ENCODE results near the gene PDK1. TPM values are rescaled to one million over a fixed set of nuclear protein-coding genes. Genes with fewer than 3 reads are reported as not detected.

PDK1 gene
- total RNA-seq, 1 donor from 2014 or later, result 65.2 TPM

DNA sequence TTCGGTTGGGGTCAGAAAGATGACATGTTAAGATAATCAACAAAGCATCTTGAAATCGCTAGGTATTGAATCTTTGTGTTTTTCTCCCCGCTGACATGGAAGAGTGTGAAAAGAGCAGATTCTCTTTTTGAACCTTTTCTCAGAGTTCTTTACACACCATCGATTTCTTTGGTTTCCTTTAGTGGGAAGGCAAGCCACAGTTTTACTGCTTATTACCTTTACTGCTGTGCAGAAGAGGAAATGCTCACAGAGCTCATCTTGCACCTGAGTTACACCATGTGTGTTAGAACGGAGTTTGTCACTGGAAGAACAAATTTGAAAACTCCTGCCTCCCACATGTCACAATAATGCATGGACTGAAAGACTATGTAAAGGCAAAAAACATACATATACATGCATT, 45.3 kb upstream of the PDK1 start:
- Histone ChIP-seq H3K4me3 (no peak overlapping the region), H3K9me3 (ENCODE audit: low read depth) (peaks cover 4% of the 10 kb centered on the region), H3K9ac (no peak overlapping the region), H3K4me1 (no peaks in the 10 kb centered on the region), H4K20me1 (ENCODE audit: low read depth) (no peaks in the 10 kb centered on the region), H3F3A (ENCODE audit: low read depth) (peaks cover 6% of the 10 kb centered on the region), H3K4me2 (no peak overlapping the region), H2AFZ (replicated peaks) (no peak overlapping the region), H3K27ac (no peak overlapping the region), H3K27me3 (no peaks in the 10 kb centered on the region), H3K79me2 (ENCODE audit: low read depth) (no peaks in the 10 kb centered on the region), H3K36me3 (no peaks in the 10 kb centered on the region)
- DNase-seq (ENCODE audit: low spot score), result no peak
- TF ChIP-seq, protein P1, sequence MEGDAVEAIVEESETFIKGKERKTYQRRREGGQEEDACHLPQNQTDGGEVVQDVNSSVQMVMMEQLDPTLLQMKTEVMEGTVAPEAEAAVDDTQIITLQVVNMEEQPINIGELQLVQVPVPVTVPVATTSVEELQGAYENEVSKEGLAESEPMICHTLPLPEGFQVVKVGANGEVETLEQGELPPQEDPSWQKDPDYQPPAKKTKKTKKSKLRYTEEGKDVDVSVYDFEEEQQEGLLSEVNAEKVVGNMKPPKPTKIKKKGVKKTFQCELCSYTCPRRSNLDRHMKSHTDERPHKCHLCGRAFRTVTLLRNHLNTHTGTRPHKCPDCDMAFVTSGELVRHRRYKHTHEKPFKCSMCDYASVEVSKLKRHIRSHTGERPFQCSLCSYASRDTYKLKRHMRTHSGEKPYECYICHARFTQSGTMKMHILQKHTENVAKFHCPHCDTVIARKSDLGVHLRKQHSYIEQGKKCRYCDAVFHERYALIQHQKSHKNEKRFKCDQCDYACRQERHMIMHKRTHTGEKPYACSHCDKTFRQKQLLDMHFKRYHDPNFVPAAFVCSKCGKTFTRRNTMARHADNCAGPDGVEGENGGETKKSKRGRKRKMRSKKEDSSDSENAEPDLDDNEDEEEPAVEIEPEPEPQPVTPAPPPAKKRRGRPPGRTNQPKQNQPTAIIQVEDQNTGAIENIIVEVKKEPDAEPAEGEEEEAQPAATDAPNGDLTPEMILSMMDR (IDR thresholded peaks at IDR 0.05), result no peak
- TF ChIP-seq EZH2phosphoT487 (IDR thresholded peaks at IDR 0.05) (no peak), EZH2 (IDR thresholded peaks at IDR 0.05) (no peak)
- Mint-ChIP-seq H3K4me1 (no peaks in the 10 kb centered on the region), H3K36me3 (peaks cover 16% of the 10 kb centered on the region), H3K27ac (no peak overlapping the region), H3K27me3 (ENCODE audit: insufficient read depth, low read depth) (peaks cover 4% of the 10 kb centered on the region), H3K4me3 (no peak overlapping the region), H3K9me3 (peaks cover 29% of the 10 kb centered on the region)

GRCh38 chr2:172512810-172513523, 42.9 kb upstream of the PDK1 start:
- H3K4me3 Mint-ChIP-seq, result no peak overlapping the region
- Histone ChIP-seq H2AFZ (replicated peaks) (no peak overlapping the region), H3K9me3 (ENCODE audit: low read depth) (peaks cover 4% of the 10 kb centered on the region), H3K27me3 (no peaks in the 10 kb centered on the region), H3K79me2 (ENCODE audit: low read depth) (no peaks in the 10 kb centered on the region), H3F3A (ENCODE audit: low read depth) (peaks cover under 1% of the 10 kb centered on the region), H3K36me3 (no peaks in the 10 kb centered on the region), H4K20me1 (ENCODE audit: low read depth) (no peaks in the 10 kb centered on the region), H3K4me1 (no peaks in the 10 kb centered on the region), H3K9ac (no peak overlapping the region), H3K4me3 (no peak overlapping the region), H3K27ac (no peak overlapping the region), H3K4me2 (no peak overlapping the region)
- no peak for DNase-seq (ENCODE audit: low spot score)
- no peak overlapping the region for H3K27ac Mint-ChIP-seq
- peaks cover 29% of the 10 kb centered on the region for H3K9me3 Mint-ChIP-seq
- no peaks in the 10 kb centered on the region for H3K4me1 Mint-ChIP-seq
- H3K27me3 Mint-ChIP-seq (ENCODE audit: insufficient read depth, low read depth), result peaks cover 5% of the 10 kb centered on the region
- no peak for TF ChIP-seq EZH2 (IDR thresholded peaks at IDR 0.05)
- no peak for TF ChIP-seq EZH2phosphoT487 (IDR thresholded peaks at IDR 0.05)
- TF ChIP-seq, protein P1 (IDR thresholded peaks at IDR 0.05), result no peak
- peaks cover 16% of the 10 kb centered on the region for H3K36me3 Mint-ChIP-seq

DNA sequence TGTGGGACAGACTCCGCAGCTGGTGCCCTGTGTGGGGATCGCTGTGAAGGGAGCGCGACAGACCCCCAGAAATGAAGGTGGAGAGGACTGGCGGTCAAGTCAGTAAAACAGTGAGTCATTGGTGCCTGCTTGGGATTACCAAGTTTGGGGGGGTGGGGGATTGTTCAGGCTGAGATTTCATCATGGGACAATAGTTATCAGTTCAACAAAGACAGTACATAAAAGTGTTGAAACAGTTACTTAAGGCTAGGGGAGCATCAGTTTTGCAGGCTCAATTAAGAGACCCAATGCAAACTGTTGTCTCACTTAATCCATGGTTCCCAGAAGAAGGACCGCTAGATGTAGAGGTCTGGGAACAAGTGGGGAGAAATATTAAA, 42.4 kb upstream of the PDK1 start:
- H3K9me3 ChIP-seq (ENCODE audit: low read depth), result peaks cover 4% of the 10 kb centered on the region
- peaks cover 14% of the 10 kb centered on the region for H3K36me3 Mint-ChIP-seq

More for the DNA sequence above, 42.4 kb upstream of the PDK1 start:
- no peak overlapping the region for H3K4me2 ChIP-seq
- peaks cover 29% of the 10 kb centered on the region for H3K9me3 Mint-ChIP-seq
- H3K4me3 ChIP-seq, result no peak overlapping the region
- H3K36me3 ChIP-seq, result no peaks in the 10 kb centered on the region
- no peak overlapping the region for H3K9ac ChIP-seq
- no peaks in the 10 kb centered on the region for H3F3A ChIP-seq (ENCODE audit: low read depth)
- H3K27ac Mint-ChIP-seq, result no peak overlapping the region
- no peaks in the 10 kb centered on the region for H3K79me2 ChIP-seq (ENCODE audit: low read depth)
- no peaks in the 10 kb centered on the region for H3K27me3 ChIP-seq
- H4K20me1 ChIP-seq (ENCODE audit: low read depth), result no peaks in the 10 kb centered on the region
- no peak overlapping the region for H3K4me3 Mint-ChIP-seq
- peaks cover 6% of the 10 kb centered on the region for H3K27me3 Mint-ChIP-seq (ENCODE audit: insufficient read depth, low read depth)
- H2AFZ ChIP-seq (replicated peaks), result no peak overlapping the region
- no peaks in the 10 kb centered on the region for H3K4me1 Mint-ChIP-seq
- H3K27ac ChIP-seq, result no peak overlapping the region
- TF ChIP-seq EZH2phosphoT487 (IDR thresholded peaks at IDR 0.05) (no peak), EZH2 (IDR thresholded peaks at IDR 0.05) (no peak)
- TF ChIP-seq, protein P1 (IDR thresholded peaks at IDR 0.05), result no peak
- no peak for DNase-seq (ENCODE audit: low spot score)
- no peaks in the 10 kb centered on the region for H3K4me1 ChIP-seq
